HS-5 (cell line): Measurements from ENCODE around the gene NUDT6.
A peak's percentile ranks its signal among the peaks of the same experiment; 100 is the strongest.

ENCODE experiments used
- DNase-seq: peaks from one replicate; pipeline ENCODE4 v3.0.0-alpha.2; 2012; ENCODE audit warnings: low read depth

NUDT6 gene

DNA sequence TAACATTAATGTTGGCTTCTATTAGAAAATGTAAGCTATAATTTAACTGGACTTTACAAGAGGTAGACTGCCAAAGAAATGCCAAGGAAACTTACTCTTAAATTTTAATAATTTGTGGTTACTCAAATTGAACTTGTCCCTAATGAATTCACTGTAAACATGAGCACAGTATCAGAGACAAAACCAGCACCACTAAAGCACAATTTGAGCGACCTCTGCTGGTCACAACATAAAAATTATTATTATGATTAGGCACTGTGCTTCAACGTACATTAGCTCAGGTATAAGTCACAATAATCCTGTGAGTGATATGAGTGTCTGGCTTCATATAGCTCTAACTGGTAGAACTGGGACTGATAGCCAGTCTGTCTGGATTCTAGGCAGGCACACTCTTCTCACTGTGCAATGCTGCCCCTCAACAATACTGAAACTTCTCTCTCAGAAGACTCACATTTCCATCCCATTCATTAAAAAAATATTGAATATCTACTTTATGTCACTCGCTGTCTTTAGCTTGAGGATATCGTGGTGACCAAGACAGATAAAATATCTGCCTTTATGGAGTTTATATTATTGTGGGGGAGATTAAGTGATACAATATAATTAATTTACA is 8.0 kb downstream of the NUDT6 start:
- DNase-seq = no peak

DNA sequence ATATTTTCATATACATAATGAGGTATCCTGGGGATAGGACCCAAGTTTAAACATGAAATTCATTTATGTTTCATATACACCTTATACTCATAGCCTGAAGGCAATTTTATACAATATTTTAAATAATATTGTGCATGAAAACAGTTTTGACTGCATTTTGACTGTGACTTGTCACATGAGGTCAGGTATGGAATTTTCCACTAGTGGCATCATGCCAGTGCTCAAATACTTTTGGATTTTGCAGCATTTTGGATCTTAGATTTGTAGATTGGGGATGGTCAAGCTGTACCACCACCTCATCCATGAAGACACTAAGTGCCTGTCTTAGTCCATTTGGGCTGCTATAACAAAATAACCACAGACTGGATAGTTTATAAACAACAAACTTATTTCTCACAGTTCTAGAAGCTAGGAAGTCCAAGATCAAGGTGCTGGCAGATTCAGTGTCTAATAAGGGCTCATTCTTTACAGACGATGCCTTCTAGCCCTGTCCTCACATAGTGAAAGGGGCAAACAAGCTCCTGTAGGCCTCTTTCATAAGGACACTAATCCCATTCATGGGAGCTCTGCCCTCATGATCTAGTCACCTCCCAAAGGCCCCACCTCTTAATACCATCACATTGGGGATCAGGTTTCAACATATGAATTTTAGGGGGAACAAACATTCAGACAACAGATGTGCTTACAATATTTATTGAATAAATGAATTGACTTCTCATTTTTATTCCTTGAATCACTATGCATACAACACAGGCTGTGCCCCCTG is 9.4 kb downstream of the NUDT6 start:
- no peak for DNase-seq

DNA sequence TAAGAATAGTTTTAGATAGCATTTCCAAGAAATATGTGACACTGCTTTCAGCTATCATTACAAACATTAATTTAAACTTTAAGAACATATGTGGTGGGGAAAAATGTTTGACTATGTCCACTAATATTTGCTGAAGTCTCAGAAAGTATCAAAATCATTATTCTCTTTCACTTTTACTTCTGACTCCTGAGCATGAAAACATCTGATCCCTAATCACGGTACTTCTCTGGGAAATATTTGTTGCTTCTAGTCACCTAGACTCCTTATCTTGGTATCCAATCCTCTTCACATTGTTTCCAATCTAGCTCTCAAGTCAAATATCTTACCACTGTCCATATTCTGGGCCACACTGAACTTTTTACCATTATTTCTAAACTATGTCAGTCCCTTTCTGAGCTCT is 10.8 kb downstream of the NUDT6 start:
- no peak for DNase-seq

DNA sequence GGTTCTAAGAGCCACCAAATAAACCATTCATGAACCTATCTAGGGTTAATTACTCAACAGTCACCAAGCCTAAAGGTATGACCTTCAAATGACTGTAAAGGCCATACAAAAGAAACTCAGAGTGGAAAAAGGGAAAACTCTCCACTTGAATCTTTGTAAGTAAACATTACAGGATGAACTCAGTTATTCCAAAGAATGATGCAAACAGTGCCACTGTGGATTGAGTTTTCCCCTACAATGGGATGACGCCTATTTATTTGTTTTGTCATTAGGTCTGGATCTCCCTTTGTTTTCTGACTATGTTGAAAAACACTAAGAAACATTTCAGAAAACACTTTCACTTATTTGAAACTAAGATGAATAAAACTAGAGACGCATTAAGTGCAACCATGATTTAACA is 12.7 kb downstream of the NUDT6 start:
- DNase-seq = no peak

DNA sequence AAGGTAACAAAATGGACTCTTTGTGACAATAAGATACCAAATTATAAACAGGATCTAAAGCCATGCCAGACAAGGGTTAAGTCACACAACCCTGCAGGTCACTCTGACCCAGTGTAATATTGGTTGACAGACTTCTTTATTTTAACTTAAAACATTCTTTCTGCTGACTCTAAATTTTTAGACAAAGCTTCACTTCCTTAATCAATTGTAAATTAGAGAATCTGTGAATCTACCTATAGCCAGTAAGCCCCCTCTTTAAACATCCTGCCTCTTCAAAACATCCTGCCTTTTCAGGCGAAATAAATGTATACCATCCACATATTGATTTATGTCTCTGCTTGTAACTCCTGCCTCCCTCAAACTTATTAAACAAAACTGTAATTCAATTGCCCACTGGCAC is 14.2 kb downstream of the NUDT6 start:
- DNase-seq = no peak

DNA sequence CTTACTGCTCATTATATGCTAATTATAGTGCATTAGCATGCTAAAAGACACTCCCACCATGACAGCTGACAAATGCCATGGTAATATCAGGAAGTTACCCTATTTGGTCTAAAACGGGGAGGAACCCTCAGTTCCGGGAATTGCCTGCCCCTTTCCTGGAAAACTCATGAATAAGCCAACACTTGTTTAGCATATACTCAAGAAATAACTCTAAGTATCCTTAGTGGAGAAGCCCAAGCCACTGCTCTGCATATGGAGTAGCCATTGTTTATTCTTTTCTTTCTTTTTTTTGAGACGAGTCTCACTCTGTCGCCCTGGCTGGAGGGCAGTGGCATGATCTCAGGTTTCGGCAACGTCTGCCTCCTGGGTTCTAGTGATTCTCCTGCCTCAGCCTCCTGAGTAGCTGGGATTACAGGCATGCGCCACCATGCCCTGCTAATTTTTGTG is 15.5 kb downstream of the NUDT6 start:
- no peak for DNase-seq

DNA sequence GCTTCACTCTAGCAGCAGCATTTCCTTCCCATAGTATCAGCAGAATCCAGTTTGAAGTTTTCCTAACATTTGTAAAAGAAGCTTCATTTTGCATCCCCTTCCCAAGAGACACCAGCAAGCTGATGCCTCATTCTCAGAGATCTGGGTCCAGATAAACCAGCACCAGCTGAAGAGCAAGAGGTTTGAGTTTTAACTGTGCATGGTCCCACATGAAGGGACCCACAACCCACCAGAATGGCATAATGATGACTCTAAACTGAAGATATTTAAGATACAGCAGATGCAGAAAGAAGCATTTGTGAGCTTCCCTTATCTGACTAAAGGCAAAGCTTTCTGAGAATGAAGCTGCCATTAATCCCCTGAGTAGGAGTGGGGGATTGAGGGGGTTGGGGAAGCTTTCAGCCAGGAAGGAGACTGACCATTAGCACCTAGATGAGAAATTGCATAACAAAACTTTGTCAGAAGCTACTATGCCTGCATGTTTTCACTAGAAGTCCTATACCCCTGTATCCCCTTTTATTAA is 18.6 kb downstream of the NUDT6 start:
- DNase-seq = no peak

DNA sequence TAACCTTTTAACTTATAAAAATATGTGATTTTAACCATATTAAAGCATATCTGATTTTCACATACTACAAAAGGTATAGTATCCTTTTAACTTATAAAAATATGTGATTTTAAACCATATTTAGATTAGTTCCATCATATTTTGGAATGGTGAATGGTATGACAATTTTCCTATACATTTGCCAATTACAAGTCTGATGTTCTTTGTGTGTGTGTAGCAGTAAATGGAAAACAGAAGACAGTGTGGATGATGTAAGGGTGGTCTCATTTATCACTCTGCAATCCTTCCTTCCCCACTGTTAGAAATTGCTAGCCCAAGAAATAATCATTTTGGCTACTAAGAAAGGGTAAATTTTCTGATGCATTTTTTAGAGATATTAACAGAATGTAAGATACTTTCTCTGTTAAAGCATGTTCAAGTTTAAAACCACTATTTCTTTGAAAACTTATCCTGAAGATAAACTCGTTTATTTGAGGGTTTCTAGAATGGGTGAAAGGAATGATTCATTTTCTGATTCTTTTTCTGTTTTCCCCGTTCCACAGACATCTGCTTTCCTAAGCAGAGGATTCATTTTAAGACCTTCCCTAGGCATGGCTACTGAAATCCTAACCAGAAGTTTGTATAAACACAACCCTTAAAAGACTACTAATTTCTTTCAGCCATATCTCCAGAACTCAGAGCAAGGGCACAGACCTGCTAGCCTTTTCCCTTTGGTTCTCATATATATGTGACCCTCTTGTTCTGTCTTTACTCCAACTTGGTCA is 21.0 kb downstream of the NUDT6 start:
- DNase-seq = no peak

DNA sequence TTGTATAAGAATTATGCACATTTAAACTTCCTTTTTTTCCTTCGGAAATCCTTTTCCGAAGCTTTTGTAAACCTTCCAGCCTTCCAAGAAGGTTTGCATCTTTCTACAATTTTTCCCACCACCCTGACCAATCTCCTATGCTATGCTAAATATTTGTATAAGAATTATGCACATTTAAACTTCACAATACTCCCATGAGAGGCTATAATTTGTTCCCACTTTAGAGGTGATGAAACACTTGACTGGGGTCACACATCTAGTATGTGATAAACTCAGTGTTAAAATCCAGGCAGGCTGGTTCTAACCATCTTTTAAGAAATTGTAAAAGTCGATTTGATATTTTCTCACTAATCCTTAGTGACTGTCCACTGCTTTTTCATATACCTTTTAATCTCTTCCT is 22.1 kb downstream of the NUDT6 start:
- no peak for DNase-seq

DNA sequence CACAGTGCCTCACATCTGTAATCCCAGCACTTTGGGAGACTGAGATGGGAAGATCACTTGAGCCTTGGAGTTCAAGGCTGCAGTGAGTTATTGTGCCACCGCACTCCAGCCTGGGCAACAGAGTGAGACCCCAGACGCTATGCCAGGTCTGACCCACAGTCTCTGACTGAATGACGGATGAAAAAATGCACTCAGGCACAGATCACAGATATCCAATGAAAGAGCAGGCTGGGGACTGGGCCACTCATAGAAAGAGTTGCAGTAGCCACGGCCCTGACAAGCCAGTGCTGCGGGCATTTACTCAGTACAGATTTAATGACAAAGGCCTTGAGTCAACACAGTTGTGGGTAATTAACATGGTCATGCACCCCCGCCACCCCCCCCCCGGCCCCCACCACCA is 22.7 kb downstream of the NUDT6 start:
- DNase-seq = no peak

DNA sequence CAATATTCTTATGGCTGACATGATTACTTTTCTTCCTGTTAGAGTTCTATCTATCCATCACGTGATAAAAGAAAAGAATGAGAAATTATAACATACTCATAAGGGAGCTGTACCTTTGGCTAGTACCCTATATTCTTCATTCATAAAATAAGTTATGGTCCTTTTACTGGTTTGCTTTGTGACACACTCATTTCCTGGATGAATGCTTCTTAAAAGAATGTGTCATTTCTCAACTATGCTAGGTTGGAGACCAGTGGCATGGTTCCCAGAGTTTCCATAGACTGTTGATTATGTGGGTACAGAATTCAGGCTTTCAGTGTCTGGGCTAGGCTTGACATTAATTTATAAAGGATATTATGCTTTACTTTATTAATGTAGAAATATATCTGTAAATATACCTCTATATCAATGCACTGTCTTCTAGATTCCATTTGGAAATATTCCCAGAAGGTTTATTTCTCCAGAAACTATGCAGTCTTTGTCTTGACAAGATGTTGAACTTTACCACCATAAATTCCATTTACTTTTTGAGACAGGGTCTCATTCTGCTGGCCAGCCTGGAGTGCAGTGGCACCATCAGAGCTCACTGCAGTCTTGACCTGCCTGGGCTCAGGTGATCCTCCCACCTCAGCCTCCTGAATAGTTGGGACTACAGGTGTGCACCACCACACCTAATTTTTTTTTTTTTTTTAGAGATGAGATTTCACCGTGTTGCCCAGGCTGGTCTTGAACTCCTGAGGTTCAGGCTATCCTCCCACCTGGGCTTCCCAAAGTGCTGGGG is 23.8 kb downstream of the NUDT6 start:
- DNase-seq = peak; percentile 90

DNA sequence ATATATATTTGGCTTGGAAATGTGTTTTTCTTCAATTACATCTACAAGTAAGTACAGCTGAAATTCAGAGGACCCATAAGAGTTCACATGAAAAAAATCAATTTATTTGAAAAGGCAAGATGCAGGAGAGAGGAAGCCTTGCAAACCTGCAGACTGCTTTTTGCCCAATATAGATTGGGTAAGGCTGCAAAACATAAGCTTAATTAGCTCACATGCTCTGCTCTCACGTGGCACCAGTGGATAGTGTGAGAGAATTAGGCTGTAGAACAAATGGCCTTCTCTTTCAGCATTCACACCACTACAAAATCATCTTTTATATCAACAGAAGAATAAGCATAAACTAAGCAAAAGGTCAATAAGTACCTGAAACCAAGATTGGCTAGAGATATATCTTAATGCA is 26.1 kb downstream of the NUDT6 start:
- DNase-seq = no peak

DNA sequence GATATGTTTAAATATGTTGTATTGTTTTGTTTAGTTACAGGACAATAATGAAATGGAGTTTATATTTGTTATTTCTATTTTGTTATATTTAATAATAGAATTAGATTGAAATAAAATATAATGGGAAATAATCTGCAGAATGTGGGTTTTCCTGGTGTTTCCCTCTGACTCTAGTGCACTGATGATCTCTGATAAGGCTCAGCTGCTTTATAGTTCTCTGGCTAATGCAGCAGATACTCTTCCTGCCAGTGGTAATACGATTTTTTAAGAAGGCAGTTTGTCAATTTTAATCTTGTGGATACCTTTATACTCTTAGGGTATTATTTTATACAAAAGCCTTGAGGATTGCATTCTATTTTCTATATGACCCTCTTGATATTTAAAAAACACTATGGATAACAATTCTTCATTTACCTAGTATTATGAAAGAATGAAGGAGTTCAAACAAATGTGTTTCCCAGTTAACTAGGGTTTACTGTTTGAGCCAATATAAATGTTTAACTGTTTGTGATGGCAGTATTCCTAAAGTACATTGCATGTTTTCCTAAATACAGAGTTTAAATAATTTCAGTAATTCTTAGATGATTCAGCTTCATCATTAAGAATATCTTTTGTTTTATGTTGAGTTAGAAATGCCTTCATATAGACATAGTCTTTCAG is 26.9 kb downstream of the NUDT6 start:
- no peak for DNase-seq

DNA sequence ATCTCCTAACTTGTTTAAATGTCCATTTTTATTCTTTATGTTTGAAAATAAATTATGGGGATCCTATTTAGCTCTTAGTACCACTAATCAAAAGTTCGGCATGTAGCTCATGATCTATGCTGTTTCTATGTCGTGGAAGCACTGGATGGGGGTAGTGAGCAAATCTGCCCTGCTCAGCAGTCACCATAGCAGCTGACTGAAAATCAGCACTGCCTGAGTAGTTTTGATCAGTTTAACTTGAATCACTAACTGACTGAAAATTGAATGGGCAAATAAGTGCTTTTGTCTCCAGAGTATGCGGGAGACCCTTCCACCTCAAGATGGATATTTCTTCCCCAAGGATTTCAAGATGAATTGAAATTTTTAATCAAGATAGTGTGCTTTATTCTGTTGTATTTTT is 27.6 kb downstream of the NUDT6 start:
- no peak for DNase-seq

DNA sequence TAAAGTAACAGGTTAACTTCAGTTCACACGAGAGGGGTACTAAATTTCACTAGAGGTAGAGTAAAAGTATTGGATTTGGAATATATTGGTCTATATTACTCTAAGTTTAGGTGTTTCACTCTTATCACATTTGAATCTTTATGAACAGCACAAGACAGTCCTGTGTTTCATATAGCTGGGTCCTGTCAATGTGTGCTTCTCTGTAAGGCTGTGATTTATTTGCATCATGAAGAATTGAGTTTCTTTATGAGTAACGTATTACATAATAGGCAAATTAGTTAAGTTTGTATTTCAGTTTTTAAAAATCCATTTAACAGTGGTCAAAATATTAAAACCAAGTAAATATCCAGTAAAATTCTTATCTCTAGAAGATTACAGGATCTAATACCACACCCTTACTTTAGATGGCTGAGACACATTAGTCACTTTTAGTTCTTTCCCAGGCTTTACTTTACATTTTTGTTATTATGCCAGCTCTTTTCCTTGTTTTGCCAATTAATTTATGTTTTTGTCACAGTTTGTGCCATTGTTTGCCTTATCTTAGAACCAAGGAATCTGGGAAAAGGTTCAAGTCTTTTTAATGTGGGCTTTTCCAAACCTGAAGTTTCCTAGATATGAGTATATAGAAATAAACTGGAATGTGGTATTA is 32.1 kb downstream of the NUDT6 start:
- DNase-seq = no peak

DNA sequence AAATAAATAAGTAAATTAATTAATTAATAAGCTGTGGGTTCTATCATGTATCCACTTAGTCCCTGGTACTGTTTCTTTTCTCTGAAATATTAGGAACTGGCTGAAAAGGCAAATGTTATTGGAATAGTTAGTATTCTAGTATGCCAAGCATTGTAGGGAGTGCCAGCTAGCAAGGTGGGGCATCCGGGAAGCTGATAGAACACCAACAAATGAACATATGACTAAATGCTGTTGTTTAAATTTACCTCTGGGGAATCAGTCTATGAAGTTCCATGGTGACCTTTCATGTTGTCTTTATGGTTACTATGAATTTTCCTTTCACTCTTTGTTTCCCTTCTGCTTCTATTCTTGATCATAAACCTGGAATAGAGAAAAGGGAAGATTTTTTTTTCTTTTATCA is 32.7 kb downstream of the NUDT6 start:
- DNase-seq = no peak

DNA sequence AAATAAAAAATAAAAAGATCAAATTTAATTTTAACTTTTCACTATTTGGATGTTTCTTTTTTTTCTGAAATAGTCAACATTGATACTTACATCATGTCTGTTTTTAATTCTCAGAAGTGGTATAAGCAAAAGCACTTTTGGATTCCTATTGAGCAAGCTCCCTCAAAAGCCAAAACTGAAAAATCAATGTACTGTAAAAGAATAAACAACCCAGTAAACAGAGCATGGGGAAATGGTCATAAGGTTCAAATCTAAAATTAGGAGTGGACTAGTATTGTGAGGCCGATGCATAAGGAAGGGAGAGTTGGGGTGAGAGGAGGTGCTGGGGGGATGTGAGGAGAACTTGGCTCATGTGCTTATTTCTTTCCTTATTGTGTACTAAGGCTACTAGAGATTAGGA is 37.9 kb downstream of the NUDT6 start:
- DNase-seq = no peak

DNA sequence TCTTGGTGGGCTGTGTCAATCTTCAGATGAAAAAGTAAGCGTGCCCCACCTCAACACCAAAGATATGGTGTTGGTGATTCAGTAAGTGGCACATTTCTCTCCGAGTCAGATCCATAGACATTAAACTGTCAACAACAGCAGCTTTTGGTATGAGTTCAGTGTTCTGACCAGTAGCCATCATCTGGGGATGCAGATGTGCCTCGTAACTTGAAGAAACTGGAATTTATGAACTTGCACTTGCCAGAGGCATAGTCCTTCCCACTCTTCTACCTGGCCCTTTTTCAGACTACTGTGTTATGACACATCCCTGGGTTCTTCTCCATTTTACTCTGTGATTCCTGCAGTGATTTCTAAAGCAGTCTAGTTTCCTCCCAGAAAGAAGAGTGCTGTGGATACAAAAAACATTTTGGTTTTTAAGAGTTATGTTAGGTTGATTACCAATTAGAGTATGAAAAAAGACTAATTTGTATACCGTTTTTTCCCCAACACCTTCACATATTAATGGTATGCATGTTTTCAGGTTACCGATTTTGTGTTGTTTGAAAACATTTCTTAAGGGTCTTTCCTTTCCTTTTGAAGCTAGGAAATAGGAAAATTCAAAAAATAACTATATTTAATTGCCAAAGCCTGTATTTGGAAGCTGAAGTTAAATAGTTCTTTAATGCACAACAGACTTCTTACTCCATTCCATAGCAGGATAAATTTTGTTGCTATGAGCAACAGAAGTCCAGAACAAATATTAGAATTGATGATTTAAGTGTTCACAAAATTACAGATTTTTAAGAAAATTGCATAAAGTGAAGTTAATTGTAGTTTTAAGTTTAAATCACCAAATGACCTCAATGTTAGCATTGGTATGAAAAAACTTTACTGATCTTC is 39.3 kb downstream of the NUDT6 start:
- DNase-seq = no peak

DNA sequence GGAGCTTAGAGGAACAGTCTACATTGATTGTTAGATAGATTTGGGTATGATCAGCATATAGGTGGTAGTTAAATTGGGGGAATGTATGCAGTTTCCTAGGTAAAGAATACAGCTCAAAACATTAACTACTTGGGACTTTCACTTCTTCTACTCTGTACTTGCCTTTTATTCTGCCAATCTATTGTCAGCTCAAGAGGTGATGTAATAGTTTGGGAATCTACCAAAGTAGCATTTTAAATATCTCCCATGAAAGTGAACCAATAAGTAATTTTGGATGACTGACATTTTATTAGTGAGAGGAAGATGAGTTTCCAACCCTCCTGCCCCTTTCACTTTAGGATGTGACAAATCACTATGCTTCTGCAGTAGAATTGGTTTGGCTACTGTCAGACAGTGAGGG is 43.4 kb downstream of the NUDT6 start:
- no peak for DNase-seq

DNA sequence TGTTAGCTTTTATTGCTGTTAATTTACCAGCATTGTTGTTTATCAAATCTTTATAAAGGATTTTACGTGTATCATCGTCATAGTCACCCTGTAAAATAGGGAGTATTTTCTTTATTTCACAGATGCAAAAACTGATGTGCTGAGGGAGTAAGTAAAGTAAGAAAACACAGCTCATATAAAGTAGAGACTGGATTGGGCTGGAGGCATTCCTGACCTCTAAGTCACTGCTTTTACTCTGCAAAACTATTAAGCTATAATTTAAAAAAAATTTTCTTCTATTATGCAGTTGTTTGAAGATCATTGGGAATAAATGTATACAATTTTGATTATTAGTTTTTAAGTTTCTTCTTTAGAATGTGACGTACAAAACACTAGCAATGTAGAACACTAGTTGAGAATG is 45.9 kb downstream of the NUDT6 start:
- no peak for DNase-seq
